NCI-H774 (cell line): ENCODE measurements around the gene TMEM175.

Experiments
- DNase-seq: peaks from one replicate; lab custom pipeline; 2025; lab: John Stamatoyannopoulos, UW

The TMEM175 gene

DNA sequence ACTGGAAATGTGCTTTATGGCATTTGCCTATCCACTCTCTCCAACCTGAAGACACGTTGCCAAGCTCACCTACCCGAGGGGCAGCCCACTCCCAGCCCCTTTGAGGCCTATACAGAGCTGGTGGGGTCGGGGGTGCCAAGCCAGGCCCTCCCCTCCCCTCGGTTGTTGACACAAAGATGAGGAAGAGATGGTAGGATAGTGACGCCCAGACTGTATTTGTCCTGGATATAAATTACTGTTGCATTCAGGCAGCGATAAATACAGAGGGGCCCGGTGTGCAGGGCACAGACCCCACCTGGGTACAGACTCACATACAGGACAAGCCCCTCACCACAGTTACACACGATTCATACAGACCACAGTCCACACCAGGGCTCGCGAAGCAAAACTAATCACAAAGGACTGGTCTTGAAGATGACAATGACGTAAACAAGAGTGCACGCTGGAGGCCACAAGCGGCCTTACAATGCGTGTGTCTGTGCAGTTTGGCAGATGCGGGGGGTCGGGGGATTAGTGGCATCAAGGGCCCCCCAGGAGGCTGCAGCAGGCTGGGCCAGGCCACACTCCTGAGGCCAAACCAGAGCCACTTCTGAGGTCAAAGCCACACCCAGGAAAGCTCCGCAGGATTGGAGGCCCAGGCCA is 26.6 kb downstream of the TMEM175 start:
- DNase-seq = no peak

DNA sequence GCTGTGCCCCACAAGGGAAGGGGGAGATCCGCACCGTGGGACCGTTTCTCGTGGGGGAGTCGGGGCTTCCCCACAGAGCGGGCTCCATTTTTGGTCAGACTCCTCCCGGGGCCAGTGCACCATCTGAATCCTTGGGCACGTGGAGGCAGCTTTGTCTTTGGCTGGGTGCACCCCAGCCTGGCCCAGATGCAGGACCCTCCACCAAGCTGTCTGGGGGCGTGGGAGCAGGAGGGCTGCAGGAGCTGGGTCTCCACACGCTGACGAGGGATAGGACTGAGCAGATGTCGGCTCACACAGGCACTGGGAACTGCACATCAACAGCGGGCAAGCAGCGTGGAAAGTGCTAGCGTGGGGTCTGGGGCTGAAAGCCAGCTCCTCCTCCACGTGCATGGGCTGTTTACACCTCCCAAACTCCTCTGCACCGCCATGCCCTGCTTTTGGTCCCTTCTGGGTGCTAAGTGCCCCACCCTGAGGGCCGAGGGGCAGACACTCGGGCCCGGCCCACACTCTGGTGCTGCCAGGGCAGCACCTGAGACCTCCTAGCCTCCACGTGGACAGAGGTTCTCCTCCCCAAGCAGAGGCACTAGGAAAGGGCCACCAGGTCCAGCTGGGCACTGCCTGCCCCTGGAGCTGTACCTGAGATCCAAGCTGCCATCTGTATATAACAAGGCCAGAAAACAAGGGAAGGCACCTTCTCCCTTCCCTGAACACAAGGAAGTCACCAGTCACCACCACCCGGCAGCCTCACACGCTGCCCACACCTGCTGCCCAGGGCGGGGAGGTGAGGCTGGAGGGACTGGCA is 27.3 kb downstream of the TMEM175 start:
- no peak for DNase-seq

GRCh38 chr4:960140-960635 is 27.9 kb downstream of the TMEM175 start:
- DNase-seq = no peak

DNA sequence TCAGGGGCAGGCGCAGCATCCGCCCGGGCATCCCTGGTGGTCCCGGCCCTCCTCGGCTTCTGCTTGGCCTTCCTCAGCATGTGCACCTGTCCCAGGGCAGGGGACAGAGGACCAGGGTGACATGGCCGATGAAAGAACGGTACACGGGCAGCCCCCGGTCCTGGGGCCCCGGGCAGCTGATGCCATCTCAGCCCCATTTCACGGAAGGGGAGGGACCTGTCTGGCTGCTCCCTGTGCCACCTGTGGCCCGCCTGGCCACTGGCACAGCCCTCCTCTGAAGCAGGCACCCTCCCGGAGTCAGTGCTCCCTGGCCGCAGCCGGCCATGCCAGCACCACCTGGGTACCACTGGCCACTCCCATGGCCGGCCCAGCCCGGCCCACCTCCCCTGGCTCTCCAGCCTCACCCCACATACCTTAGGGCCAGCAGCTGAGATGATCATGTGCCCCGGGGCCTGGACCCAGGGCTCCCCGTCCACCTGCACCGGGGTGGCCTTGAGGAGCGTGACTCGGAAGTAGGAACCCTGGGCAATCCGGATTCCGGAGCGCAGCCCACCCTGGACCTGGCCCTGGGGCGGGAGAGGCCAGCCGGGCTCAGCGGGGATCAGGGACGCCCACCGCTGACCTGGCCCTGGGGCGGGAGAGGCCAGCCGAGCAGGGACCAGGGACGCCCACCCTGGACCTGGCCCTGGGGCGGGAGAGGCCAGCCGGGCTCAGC is 28.5 kb downstream of the TMEM175 start:
- DNase-seq = no peak

GRCh38 chr4:961351-962230 is 29.3 kb downstream of the TMEM175 start:
- no peak for DNase-seq

- peak; percentile 83 for DNase-seq
These were observed 30.3 kb downstream of the TMEM175 start for GRCh38 chr4:962231-963208.

DNA sequence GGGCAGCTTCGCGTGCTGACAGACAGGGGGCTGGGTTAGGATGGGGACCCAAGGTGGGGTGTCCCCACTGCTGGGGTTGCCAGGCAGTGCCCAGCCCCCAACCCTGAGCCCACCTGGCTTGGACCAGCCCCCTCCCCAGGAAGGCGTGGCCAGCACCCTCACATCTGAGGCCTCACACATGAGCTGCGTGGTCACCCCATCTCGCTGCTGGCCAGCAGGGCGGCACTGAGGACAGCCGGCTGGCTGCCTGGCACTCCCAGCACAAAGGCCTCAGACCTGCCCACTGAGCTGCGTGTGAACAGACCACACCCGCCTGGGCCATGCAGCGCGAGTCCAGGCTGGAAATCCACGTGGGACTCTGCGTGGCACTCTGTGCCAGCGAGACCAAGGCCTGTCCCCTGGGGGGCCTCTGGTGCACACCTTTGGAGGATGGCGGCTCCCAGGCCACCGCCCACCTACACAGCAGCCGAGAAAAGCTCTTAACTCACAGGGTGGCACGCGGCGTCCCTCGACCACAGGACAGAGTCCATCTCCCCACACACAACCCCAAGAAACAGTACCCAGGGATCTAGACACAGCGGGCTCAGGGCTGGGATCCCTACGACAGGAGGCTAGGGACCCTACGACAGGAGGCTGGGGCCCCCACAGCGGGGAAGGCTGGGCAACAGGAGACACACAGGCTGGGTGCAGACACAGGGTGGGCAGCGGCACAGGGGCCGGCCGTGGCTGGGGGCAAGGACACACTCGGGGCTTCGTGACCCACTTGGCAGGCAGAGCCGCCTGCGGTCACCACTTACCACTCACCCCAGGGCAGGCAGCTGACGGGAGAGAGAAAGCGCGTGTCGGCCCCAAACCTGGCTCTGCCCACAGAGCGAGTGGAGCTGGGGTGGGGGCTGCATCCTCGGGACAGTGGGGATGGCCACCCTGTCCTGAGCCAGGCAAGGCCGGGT is 31.3 kb downstream of the TMEM175 start:
- no peak for DNase-seq

- no peak for DNase-seq
These were observed 32.2 kb downstream of the TMEM175 start for GRCh38 chr4:964346-965025.

DNA sequence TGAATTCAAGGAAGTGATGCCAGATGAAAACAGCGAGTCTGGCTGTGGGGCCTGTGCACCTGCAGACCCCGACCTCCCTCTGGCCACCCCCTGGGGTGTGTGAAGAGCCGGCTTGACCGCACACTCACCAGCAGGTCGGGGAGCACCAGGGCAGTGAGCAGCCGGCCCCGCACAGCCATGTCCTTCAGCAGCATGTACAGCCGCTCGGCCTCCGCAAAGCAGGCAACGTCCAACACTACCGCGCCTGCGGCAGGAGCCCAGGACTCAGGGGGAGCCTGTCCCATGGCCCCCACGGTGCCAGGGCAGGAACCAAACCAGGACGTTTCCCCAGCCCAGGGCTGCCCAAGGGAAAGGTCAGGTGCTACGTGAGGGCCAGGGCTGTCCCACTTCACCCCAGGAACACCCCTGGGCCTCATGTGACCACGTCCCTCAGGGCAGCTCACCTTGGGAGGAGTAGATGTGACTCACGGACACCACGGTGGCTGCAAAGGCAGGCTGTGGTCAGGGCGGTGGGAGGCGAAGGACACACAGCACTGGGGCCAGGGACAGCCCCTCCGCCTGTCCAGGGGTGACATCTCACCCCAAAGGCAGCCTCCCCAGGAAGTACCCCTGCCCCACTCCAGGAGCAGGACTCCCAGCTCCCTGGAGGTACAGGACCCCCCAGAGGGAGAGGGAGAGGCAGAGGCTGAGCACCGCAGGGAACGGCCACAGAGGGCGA is 32.9 kb downstream of the TMEM175 start:
- no peak for DNase-seq

- DNase-seq = no peak
These were observed 33.5 kb downstream of the TMEM175 start for GRCh38 chr4:965766-966134.

DNA sequence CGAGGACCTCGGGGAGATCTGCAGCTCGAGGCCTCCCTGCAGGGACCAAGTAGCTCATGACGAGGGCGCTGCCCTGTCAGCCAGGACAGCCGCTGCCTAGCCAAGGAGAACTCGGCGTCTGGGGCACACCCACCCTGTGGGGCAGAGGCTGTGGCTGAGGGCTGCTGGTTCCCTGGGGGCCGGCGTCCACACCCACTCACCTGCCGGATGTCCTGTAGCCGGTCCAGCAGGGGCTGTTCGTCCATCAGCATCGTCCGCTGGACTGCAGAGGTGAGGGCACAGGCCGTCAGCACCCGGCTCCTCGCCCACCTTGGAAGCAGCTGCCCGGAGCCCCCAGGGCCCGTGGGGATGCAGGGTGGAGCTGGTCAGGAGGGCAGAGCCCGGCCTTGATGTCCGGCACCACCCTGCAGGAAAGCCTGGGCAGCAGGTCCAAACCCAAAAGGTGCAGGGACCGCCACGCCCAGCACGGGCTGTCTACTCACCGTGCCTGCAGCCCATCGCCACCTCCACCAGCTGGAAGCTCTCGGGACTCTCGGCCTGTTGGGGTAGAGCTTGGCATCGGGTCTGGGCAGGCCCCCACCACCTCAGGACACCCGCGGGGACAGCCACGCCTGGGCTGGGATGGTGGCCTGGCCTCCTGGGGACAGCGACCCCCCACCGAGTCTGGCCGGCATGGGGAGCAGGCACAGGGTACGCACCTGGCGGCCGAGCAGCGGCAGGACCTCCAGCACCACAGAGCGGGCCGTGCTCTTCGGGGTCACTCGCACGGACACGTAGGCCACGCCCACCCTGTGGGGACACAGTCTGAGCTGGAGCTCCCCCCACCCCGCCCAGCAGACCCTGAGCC is 34.2 kb downstream of the TMEM175 start:
- DNase-seq = no peak

DNA sequence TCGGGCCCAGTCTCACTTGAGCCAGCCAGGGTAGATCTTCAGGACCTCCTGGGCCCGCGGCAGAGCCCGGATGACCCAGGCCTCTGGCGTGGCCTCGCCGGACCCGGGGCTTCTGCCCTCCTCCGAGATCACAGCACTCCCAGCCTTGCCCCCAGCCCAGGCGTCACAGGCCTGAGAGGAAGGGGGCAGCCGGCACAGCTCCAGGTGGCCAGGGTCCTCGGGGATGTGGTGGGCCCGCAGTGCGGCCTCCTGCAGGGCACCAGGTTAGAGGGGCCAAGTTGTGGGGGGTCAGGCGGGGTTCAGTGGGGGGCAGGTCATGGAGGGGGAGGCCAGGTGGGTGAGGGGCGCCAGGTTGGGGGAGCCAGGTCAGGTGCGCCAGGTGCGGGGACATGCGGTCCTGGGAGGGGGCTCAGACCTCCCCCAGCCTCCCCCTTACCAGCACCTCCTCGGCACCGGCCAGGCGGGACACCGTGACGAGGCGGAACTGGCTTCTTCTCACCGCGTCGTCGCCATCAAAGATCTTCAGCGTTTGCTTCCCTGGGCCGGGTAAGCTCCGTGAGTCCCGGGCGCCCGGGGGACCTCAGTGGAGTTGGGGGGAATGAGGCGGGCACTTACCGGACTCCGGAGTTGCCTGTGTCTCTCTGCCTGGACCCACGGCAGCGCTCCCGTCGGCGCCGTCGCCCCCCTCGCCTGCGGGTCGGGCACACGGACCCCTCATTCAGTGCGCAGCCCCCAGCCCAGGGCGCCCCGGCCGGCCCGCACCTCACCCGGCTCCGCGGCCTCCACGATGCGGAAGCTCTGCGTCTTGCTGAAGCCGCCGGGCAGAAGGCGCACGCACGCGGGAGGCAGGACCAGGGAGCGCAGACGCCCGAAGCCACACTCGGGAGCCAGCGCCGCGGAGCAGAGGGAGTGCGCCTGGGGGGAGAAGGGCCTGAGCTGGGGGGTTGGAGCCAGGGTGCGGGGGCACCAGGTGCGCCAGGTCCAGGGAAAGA is 35.1 kb downstream of the TMEM175 start:
- DNase-seq = no peak

- DNase-seq = no peak
These were observed 36.0 kb downstream of the TMEM175 start for GRCh38 chr4:968221-968620.

DNA sequence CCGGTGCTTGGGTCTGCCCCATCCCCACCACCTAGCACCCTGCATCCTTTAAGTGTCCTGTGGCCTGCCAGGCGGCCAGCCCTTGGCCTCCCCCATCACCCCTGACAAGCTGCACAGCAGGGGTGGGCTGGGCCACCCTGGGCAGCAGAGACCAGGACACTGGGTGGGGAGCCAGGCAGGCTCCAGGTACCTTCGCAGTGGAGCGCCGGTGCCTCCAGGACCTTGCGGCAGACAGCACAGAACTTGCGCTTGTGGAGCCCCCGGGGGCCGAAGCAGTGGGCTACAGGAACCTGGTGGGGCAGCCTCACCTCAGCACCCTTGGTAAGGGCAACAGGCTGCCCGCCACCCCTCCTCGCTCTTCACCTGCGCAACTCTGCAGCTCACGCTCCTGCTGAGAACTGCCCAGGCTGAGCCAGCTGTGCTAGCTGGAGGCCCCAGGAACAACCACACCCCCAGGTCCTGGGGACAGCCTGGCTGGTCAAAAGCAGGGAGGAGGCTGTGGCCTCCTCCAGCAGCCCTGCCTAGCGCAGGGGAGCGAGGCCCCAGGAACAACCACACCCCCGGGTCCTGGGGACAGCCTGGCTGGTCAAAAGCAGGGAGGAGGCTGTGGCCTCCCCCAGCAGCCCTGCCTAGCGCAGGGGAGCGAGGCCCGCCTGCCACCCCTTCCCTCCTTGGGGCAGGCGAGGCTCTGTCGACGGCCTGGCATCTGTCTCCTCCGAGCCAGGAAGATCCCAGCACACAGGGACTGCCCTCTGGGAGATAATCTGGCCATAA is 36.5 kb downstream of the TMEM175 start:
- DNase-seq = no peak

DNA sequence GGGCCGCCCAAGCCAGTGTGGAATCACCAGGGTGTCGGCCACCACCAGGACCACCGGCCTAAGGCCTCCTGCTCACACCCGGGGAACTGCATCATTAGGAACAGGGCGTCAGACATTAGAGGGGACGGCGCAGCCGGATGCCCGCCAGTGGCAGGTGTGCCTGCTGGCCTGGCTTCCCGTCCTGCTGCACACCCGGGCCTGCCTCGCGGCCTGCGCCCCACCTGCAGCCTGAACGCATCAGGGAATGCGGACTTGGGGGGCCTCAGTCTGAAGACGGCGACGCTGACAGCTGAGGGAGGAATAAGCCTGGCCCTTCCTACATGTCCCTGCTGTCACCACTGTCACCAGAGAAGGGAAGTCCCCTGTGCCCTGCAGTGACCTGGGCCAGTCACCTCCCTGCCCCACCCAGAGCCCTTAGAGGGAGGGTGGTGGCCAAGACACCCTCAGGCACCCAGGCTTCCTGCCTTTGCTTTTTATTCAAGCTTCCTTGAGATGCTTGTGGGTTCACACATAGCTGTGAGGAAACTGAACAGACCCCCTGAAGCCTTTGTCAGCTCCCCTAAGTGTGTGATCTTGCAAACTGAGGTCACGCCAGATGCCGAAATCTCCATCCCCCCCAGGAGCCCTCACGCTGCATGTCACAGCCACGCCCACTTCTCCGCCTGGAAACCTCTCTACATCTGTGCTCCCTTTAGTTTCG is 37.9 kb downstream of the TMEM175 start:
- DNase-seq = no peak
